ENCODE measurements around the gene CFAP46. TPM values are rescaled to one million over a fixed set of nuclear protein-coding genes. Genes with fewer than 3 reads are reported as not detected.

The CFAP46 gene
- total RNA-seq, 4 donors from 2014 or later = under 0.01 to 1.3 (median 0.28) TPM

DNA sequence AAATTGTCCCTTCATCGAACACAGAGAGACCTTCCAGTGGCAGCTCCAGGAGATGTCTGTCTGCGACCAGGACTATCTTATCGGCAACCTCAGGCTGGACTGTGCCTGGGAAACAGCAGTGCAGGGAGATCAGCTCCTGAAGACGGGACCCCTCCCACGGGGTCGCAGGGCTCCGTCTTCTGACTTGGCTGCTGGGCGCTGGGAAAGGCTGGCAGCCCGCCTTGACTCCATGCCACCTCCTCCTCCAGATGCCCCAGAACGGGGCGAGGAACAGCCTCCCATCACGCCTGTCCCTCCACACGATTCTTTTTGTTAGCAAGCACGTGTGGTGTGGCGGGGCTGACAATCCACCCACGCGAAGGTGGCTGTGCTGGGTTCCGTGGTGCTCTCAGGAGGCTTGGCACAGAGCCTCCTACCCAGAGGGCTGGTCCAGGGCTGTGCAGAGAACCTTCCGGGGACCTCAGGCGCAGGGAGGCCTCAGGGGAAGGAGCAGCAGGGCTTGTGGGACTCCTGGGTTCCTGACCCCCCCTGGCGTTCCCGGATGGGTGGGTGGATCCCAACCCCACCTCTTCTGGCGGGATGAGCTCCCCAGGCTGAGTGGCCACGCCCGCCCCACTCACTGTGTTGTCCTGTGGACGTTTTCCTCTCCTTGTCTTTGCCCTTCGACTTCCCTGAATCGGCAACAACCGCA lies 108.8 kb downstream of the CFAP46 start:
- H3K27me3 ChIP-seq = peaks cover 0 to 64% (median 14%) of the 10 kb centered on the region in 4 donors
- H3K4me1 ChIP-seq = peaks cover 0 to 12% (median 4%) of the 10 kb centered on the region in 4 donors
- no peak overlapping the region for H3K27ac ChIP-seq (replicated peaks in 1 of 4)
- DNase-seq (ENCODE audit: extremely low spot score) = no peak
- H3K36me3 ChIP-seq = no peaks in the 10 kb centered on the region
- WGBS = 71% methylated on average over 21 of the region's 29 CpGs
- TF ChIP-seq, protein P1, sequence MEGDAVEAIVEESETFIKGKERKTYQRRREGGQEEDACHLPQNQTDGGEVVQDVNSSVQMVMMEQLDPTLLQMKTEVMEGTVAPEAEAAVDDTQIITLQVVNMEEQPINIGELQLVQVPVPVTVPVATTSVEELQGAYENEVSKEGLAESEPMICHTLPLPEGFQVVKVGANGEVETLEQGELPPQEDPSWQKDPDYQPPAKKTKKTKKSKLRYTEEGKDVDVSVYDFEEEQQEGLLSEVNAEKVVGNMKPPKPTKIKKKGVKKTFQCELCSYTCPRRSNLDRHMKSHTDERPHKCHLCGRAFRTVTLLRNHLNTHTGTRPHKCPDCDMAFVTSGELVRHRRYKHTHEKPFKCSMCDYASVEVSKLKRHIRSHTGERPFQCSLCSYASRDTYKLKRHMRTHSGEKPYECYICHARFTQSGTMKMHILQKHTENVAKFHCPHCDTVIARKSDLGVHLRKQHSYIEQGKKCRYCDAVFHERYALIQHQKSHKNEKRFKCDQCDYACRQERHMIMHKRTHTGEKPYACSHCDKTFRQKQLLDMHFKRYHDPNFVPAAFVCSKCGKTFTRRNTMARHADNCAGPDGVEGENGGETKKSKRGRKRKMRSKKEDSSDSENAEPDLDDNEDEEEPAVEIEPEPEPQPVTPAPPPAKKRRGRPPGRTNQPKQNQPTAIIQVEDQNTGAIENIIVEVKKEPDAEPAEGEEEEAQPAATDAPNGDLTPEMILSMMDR (IDR thresholded peaks at IDR 0.05) = no peak
- TF ChIP-seq POLR2A (IDR thresholded peaks at IDR 0.05; ENCODE audit: low read depth) (no peak), EP300 (IDR thresholded peaks at IDR 0.05) (no peak), POLR2AphosphoS5 (IDR thresholded peaks at IDR 0.05) (no peak)
- no peaks in the 10 kb centered on the region for H3K9me3 ChIP-seq
- intact Hi-C loops (cut with DNase I) = no loop called here
- no peak overlapping the region for H3K4me3 ChIP-seq

DNA sequence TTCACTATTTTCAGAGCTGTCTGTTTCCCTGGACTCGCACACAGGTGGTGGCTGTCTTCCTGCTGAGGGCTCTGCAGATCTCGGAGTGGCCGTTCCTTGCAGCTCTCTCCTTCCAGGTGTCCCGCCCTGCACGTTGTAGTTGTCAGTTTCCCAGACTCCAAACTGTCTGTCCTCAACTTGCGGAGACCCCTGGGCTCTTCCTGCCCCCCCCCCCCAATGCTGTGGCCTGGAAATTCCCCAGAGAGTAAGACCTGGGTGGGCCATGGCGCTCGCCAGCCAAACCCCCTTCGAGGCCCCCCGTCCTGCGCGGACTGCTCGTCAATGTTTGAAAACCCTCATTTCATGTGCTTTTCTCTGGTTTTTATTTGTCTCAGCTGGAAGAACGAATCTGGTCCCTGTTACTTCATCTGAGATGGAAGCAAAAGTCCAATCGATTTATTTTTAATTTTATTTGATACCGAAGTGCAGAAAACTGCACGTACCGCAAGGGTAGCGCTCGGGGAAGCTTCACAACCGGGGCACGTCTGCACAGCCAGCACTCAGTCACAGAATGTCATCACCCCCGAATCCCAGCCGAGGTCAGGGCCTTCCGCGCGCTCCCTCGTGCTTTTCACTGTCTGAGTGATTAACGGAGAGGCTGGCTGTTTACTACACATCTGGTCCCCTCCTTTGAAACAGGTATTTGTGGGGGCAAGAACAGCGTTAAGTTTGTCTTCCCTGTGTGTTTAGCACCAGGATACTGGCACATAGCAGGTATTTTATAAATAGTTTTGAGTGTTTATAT lies 110.0 kb downstream of the CFAP46 start:
- H3K9me3 ChIP-seq = no peaks in the 10 kb centered on the region
- H3K27ac ChIP-seq (replicated peaks in 1 of 4) = no peak overlapping the region
- no peaks in the 10 kb centered on the region for H3K36me3 ChIP-seq
- DNase-seq (ENCODE audit: extremely low spot score) = no peak
- H3K4me3 ChIP-seq = no peak overlapping the region
- H3K27me3 ChIP-seq = peaks cover 0 to 62% (median 14%) of the 10 kb centered on the region in 4 donors
- peaks cover 0 to 12% (median 4%) of the 10 kb centered on the region in 4 donors for H3K4me1 ChIP-seq
- intact Hi-C loops (cut with DNase I) = no loop called here
- WGBS = 32% methylated on average over 30 of the region's 30 CpGs
- TF ChIP-seq POLR2AphosphoS5 (IDR thresholded peaks at IDR 0.05) (no peak), EP300 (IDR thresholded peaks at IDR 0.05) (no peak), POLR2A (IDR thresholded peaks at IDR 0.05; ENCODE audit: low read depth) (no peak)
- TF ChIP-seq, protein P1 (IDR thresholded peaks at IDR 0.05) = no peak

DNA sequence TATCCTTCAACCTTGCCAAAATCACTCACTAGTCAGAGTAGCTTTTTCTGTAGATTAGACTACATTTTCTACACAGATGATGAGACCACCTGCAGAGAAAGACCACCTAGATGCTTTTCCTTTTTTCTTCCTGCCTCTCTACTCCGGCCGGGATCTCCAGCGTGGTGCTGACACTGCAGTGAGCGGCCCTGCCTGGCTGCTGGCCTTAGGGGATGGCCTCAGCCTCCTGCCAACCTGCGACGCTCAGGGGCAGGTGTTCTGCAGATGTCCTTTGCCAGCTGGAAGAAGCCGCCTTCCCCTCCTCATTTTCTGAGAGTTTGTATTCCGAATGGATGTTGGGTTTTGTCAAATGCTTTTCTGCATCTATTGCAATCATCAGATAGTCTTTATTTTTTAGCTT lies 113.0 kb downstream of the CFAP46 start:
- no peak for DNase-seq (ENCODE audit: extremely low spot score)
- no peaks in the 10 kb centered on the region for H3K36me3 ChIP-seq
- no peak overlapping the region for H3K4me3 ChIP-seq
- no peaks in the 10 kb centered on the region for H3K4me1 ChIP-seq
- peaks cover 0 to 36% (median 5%) of the 10 kb centered on the region in 4 donors for H3K27me3 ChIP-seq
- H3K27ac ChIP-seq (replicated peaks in 1 of 4) = no peak overlapping the region
- 49% methylated on average over 8 of the region's 8 CpGs for WGBS
- no peaks in the 10 kb centered on the region for H3K9me3 ChIP-seq
- intact Hi-C loops (cut with DNase I) = no loop called here
- TF ChIP-seq POLR2AphosphoS5 (IDR thresholded peaks at IDR 0.05) = no peak
- TF ChIP-seq, protein P1 (IDR thresholded peaks at IDR 0.05) = no peak
- TF ChIP-seq EP300 (IDR thresholded peaks at IDR 0.05) = no peak
- TF ChIP-seq POLR2A (IDR thresholded peaks at IDR 0.05; ENCODE audit: low read depth) = no peak

DNA sequence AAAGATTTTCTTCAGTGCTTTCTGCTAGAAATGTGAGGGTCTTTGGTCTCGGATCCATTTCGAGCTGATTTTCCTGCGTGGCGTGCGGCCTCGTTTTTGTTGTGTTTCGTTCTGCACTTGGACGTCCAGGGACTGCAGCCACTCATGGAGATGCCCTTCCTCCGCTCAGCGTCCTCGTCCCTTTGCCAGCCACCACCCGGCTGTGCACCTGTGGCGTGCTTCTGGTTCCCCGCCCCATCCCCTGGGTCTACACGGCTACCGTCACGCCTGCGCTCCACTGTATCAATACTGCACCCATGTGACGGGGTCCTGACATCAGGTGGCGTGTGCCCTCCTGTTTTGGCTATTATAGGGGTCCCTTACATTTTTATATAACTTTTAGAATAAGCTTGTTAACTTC lies 113.7 kb downstream of the CFAP46 start:
- Histone ChIP-seq H3K27me3 (peaks cover 0 to 28% (median under 1%) of the 10 kb centered on the region in 4 donors), H3K4me1 (no peaks in the 10 kb centered on the region), H3K36me3 (no peaks in the 10 kb centered on the region), H3K4me3 (no peak overlapping the region), H3K27ac (replicated peaks in 1 of 4) (no peak overlapping the region), H3K9me3 (no peaks in the 10 kb centered on the region)
- 96% methylated on average over 20 of the region's 20 CpGs for WGBS
- DNase-seq (ENCODE audit: extremely low spot score) = no peak
- TF ChIP-seq EP300 (IDR thresholded peaks at IDR 0.05) (no peak), POLR2A (IDR thresholded peaks at IDR 0.05; ENCODE audit: low read depth) (no peak), POLR2AphosphoS5 (IDR thresholded peaks at IDR 0.05) (no peak)
- TF ChIP-seq, protein P1 (IDR thresholded peaks at IDR 0.05) = no peak
- intact Hi-C loops (cut with DNase I) = no loop called here
